HG03159 (cell line): ENCODE data around the gene NCF4.

Experiments used
- ATAC-seq: cut with Tn5 transposase; IDR thresholded peaks from one replicate; pipeline ENCODE4 v1.9.1; 2021; ENCODE audit warnings: mild to moderate bottlenecking, moderate library complexity; ENCODE audit not compliant: unreplicated experiment

The NCF4 gene

DNA sequence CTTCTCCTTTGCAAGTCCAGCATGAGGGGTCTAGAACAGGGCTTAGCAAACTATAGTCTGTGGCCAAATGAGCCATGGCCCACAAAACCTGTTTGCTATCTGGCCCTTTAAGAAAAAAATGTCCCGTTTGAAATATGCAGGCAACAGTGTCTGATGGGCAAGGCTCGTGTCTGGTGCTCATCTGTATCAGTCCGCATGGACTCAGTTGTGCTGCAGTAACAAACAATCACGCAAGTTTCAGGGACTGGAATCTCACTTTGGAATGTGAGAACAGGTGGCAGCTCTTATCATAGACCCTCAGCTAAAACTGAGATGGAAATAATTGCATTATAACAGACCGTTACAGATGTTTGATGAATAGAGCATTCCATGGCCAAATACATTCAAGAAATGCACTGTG, 24.9 kb upstream of the NCF4 start:
- no peak for ATAC-seq

GRCh38 chr22:36838119-36839030, 22.4 kb upstream of the NCF4 start:
- ATAC-seq: no peak

- no peak for ATAC-seq
These were observed 21.3 kb upstream of the NCF4 start for GRCh38 chr22:36839356-36840073.

DNA sequence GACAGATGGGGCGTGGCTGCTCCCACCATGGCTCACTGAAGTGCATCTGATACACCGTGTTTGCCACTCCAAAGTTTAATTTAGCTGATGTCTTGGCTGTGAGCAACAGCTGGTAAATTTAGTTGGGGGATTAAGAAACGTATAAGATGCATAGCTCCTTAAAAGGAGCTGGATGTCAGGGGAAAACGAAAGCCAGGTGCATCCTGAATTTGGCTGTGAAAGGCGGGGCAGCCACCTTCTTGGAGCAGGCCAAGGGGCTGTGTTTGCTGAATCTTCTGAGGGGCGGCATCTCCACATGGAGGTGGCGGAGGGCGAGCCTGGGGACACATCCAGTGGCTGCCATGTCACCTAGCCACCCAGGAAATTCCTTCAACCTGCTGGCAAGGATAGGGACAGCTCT, 20.7 kb upstream of the NCF4 start:
- ATAC-seq: no peak

DNA sequence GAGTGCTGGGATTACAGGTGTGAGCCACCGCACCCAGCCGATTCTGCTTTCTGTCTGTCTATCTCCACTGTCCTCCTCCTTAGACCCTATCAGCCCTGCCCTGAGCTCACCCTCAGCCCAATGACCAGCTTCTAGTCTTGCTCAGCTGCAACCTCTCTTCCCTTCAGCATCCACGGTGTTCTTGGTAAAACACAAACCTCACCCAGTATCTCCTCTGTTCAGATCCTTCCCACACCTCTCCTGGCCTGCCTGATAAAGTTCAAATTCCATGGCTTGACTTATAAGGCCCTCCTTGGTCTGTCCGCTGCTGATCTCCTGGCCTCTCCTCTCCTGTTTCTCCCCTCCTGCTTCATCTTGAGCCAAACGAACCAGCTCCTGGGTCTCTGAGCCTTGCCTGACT, 14.5 kb upstream of the NCF4 start:
- ATAC-seq: no peak

DNA sequence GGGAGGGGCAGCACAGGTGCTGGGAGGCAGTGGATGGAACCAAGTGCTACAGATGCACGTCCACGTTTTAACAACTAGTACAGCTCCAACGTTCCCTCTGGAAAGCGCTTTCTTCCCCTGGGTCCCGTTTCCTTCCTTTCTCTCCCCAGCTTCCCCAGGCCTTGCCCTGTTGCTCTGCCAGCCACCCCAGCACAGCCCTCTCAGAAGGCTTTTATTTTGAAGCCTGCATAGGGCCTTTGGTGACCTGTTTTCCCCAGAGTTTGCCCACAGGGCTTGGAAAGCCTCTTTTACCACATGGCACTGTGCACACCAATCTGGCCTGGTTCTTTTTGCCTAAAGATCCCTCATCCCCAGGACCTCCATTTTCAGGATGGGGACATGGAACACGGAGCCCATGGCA, 13.9 kb upstream of the NCF4 start:
- ATAC-seq: no peak

DNA sequence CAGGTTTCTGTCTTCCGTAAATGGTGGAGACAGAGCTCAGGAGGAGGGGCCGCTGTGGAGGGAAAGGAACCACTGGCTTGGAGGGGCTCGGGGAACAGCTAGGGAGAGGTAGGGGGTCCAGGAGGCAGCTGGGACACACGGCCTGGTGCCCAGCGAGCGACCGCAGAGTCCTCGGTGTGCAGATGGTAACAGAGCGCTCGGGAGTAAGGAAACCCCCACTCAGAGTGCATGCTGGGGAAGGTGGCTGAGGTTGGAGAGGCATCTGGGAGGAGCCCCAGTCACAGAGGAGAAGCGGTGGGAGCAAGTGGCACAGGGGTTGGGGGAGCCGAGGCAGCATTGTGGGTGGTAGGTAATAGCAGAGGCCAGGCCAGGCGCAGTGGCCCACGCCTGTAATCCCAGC, 10.8 kb upstream of the NCF4 start:
- no peak for ATAC-seq

GRCh38 chr22:36850682-36851081, 10.1 kb upstream of the NCF4 start:
- no peak for ATAC-seq

GRCh38 chr22:36852056-36852973, 8.5 kb upstream of the NCF4 start:
- no peak for ATAC-seq

GRCh38 chr22:36853407-36854099, 7.3 kb upstream of the NCF4 start:
- no peak for ATAC-seq

DNA sequence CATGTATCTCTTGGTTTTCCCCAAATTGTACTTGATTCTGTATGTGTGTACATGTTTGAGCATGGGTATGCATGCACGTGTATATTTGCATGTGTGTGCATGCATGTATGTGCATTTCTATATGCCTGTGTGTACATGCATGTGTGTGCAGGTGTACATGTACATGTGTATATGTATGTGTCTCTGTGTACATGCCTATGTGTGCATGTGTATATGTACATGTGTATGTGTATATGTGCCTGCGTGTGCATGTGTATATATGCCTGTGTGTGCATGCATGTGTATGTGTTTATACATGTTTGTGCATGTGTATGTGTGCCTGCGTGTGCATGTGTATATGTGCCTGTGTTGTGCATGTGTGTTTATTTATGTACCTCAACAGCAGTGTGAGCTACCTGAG, 5.3 kb upstream of the NCF4 start:
- no peak for ATAC-seq

DNA sequence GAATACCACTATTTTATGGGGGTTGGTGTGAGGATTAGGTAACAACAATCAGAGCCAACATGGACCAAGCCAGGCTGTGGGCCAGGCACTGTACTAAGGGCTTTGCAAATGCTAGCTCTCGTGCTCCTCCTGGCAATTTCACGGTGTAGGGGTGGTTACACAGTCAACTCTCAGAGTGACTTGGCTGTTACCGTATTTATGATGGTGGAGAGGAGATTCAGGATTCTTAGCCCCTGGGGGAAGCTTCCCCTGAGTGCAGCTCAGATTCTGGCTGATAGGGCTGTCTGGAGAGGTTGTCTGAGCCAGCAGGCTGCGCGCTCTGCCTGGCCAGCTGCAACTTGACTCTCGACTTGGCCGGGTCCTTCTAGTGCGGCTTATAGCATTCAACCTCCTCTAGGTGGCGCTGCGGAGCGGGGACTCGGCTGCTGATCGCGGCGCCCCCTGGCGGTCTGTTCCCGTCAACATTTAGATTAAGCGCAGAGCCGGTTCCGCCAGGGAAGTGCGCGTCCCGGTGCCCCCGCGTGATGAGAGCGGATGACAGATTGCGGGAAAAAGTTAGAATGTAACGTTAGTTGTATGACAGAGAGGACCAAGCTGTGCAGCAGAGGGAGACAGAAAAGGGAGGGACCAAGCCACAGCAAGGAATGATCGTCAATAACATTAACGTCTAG, 4.5 kb upstream of the NCF4 start:
- peak; percentile 26 for ATAC-seq

DNA sequence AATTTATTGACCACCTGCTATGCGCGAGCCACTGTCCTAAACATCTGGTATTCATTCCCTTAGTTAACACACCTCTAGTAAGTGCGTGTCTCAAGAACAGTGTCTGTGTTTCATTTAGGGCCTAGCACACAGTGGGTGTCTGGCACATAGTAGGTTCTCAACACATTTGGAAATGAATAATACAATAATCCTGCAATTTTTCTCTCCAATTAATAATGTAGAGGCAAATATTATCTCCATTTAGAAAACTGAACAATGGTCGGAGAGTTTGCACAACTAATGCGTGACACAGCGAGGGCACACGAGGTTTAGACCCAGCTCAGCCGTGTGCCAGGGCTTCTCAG, 4.0 kb upstream of the NCF4 start:
- ATAC-seq: no peak

- ATAC-seq: no peak
These were observed 2.6 kb upstream of the NCF4 start for GRCh38 chr22:36858156-36858555.

DNA sequence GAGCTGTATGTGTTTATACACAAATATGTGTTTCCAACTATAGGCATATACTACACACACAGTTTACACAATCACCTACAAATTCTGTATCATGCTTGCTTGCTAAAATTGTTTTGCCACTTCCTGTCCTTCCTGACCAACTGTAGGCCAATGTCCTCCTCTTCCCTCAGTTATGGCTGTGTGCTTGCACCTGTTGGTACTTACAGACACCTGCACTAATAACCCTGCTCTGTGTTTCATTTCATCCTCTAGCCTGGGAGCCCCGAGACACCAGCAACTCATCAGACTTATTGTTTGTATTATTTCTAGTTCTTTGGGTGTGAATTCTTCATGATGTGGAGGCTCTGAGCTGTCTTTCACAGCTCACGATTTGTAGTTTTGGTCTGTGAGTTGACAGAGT, 1.8 kb upstream of the NCF4 start:
- no peak for ATAC-seq

DNA sequence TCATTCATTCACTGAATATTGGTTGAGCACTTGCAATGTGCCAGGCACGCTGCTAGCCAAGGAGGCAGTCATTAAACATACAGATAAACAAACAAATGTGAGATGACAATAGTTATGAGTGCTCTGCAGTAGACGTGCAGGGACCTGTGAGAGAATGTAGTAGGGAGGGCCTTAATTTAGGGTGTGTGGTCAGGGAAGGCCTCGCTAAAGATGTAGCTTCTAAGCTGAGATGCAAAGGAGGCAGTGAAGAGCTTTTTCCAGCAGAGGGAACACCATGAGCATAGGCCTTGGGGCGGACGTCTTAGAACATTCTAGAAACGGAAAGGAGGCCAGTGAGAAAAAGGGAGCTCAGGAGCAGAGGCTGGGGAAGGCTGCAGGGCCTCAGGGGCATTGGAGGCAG, 789 bp upstream of the NCF4 start:
- no peak for ATAC-seq

GRCh38 chr22:36860438-36860820, 377 bp upstream of the NCF4 start:
- ATAC-seq: no peak

DNA sequence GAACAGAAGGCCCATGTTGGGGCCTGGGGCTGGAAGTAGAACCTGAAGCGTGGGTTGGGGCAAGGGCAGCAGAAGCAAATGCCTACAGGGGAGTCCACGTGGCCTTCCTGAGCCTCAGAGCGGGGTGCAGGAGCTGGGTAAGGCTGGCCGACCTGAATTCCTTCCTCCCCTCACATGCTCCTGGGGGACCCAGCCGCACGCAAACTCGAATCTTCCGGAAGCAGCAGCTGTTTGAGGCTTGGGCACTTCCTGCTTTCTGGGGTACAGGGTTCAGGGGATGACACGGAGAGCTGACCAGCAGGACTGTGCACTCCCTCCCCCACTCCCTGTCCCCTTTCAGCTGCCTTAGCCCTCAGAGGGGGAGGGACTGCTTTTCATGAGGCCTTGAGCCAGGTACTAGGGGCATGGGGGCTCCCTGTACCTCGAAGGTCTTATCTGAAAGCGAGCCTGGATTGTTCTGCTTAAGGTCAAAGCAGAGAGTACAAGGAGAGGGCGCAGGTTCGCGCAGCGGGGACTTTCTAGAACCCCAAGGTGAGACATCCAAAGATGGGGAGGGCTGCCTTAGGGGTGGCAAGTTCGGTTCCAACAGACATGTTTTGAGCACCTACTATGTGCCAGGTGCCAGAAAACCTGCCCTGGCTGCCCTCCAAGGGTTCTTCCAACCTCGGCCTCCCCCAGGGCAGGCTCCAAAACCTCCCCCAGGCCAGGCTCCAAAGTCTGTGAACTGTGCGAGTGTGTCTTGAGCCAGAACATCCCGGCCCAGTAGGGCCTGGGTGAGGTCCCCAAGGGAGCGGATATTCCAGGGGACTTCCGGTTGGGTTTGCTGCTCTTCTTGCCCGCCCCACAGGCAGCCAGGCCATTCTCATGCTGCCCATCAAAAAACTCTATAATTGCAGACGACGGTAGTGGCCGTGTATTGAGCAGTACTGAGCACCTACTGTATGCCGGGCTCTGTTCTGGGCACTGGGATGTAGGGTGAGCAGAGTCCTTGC, 1.7 kb downstream of the NCF4 start:
- ATAC-seq: no peak

DNA sequence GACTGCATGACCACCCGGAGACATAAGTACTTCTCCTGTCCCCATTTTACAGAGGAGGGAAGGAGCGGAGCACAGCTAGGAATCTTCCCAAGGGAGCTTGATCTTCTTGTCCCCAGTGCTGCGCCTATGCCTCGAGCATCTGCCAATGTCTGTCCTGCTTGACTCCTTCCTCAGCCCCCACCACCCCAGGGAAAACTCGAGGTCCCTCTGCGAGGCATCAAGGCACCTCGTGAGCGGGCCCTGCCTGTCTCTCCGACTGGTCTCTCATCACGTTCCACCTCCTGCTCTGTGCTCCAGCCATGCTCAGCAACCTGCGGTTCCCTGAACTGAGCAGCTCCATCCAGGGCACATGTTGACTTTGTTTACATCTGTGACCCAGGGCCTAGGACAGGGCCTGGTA, 2.5 kb downstream of the NCF4 start:
- ATAC-seq: no peak
